ENCODE measurements around the gene SELENOH. TPM values are rescaled to one million over a fixed set of nuclear protein-coding genes. Genes with fewer than 3 reads are reported as not detected.

The SELENOH gene
- total and polyA plus RNA-seq, 2 of the 8 experiments (the other 6 are each of a cell fraction or from before 2014, with no cell fraction given), result 243 to 264 TPM

- H3K79me2 ChIP-seq (ENCODE audit: control insufficient read depth in 1 of 2, insufficient read depth in 2 of 2, low read length in 2 of 2), result peaks cover 0 to 24% of the 10 kb centered on the region in 2 experiments; a peak in 2 of 4 replicates
- POLR2A ChIA-PET (ENCODE audit: partially characterized antibody), result interaction anchor here (0.6 to 2.5 kb wide), 10 partner anchors 8 to 43 kb away, joined by 3 to 16 read pairs (median 4); partner anchors contain the start of genes MED19 and TMX2
- 79% methylated on average over 3 of the region's 3 CpGs; no CpG with 5 or more reads in 1 of the 2 experiments for WGBS, 2 experiments (ENCODE audit: extremely low coverage in 1 of 2, insufficient coverage in 1 of 2, insufficient read length in 1 of 2, insufficient replicate concordance in 2 of 2, low coverage in 1 of 2, low lambda C conversion rate in 2 of 2, missing lambda C conversion rate in 1 of 2)
These were observed 5.5 kb upstream of the SELENOH start for GRCh38 chr11:57735619-57736298.

More at GRCh38 chr11:57735619-57736298, 5.5 kb upstream of the SELENOH start:
- Histone ChIP-seq H3K9me3 (ENCODE audit: insufficient read depth in 2 of 2, low read depth in 1 of 2, low read length in 1 of 2) (no peaks in the 10 kb centered on the region), H3K79me1 (ENCODE audit: low read depth, low read length) (peaks cover 2% of the 10 kb centered on the region; the same call in 1 of the 2 replicates), H3K56ac (replicated peaks; ENCODE audit: insufficient read length, low read depth, low read length) (no peak overlapping the region), H3K14ac (ENCODE audit: insufficient read length) (no peak overlapping the region), H3K23me2 (ENCODE audit: low read depth, low read length) (no peaks in the 10 kb centered on the region), H2BK120ac (replicated peaks; ENCODE audit: low read depth, low read length) (no peak overlapping the region), H3K4me1 (replicated peaks in 1 of 4; ENCODE audit: control insufficient read depth in 3 of 4, insufficient read depth in 4 of 4, low read length in 3 of 4) (peaks cover 0 to 10% (median 2%) of the 10 kb centered on the region in 4 experiments; a peak in 3 of 7 replicates), H4K8ac (ENCODE audit: extremely low read depth, insufficient read depth, low read length) (no peak overlapping the region), H3K18ac (ENCODE audit: extremely low read depth, low read length) (no peak overlapping the region), H3K4ac (replicated peaks; ENCODE audit: insufficient read length, low read depth, low read length) (no peak overlapping the region), H2AFZ (ENCODE audit: low read length) (no peak overlapping the region), H3K4me2 (ENCODE audit: insufficient read depth in 1 of 2, low read depth in 2 of 2, low read length in 2 of 2) (peak overlapping the region; percentile 8 to 9; a peak in 1 of 4 replicates), H2BK12ac (ENCODE audit: low read depth, low read length) (no peak overlapping the region), H3K36me3 (ENCODE audit: control insufficient read depth in 2 of 4, insufficient read depth in 4 of 4, low read length in 3 of 4) (peaks cover 8 to 29% (median 24%) of the 10 kb centered on the region in 4 experiments), H3K4me3 (ENCODE audit: extremely low read depth in 1 of 4, insufficient read depth in 2 of 4, low read depth in 3 of 4, low read length in 4 of 4) (no peak overlapping the region), H4K20me1 (replicated peaks in 1 of 2; ENCODE audit: control insufficient read depth in 1 of 2, insufficient read depth in 2 of 2, low read length in 2 of 2) (peaks cover 0 to 6% of the 10 kb centered on the region in 2 experiments), H2BK5ac (ENCODE audit: low read depth, low read length) (no peak overlapping the region), H2BK20ac (ENCODE audit: low read length) (no peak overlapping the region), H2AK5ac (ENCODE audit: low read depth, low read length) (no peak overlapping the region), H3K23ac (ENCODE audit: insufficient read length) (no peak overlapping the region), H3K27me3 (replicated peaks in 1 of 4; ENCODE audit: control insufficient read depth in 3 of 4, extremely low read depth in 1 of 4, insufficient read depth in 3 of 4, low read length in 3 of 4) (no peaks in the 10 kb centered on the region), H4K5ac (ENCODE audit: insufficient read length, low read depth, low read length) (no peak overlapping the region), H3K9ac (replicated peaks in 1 of 4; ENCODE audit: extremely low read depth in 1 of 4, low read depth in 3 of 4, low read length in 3 of 4) (no peak overlapping the region), H4K91ac (replicated peaks; ENCODE audit: insufficient read length, low read length) (no peak overlapping the region), H2BK15ac (ENCODE audit: low read length) (no peak overlapping the region), H3K27ac (ENCODE audit: low read depth, low read length) (no peak overlapping the region)
- TF ChIP-seq EP300 (IDR thresholded peaks at IDR 0.05; ENCODE audit: borderline replicate concordance in 1 of 2, low read depth in 2 of 2, low read length in 2 of 2), result no peak
- no peak for TF ChIP-seq KDM4A (IDR thresholded peaks at IDR 0.05; ENCODE audit: low read depth, low read length, severe bottlenecking)
- no peak for TF ChIP-seq CEBPB (IDR thresholded peaks at IDR 0.05; ENCODE audit: low read depth, low read length)
- TF ChIP-seq, protein P1, sequence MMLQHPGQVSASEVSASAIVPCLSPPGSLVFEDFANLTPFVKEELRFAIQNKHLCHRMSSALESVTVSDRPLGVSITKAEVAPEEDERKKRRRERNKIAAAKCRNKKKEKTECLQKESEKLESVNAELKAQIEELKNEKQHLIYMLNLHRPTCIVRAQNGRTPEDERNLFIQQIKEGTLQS (IDR thresholded peaks at IDR 0.05; ENCODE audit: insufficient read depth, low read depth, low read length), result no peak
- TF ChIP-seq MAFK (IDR thresholded peaks at IDR 0.05; ENCODE audit: low read depth, low read length), result no peak
- no peak for TF ChIP-seq SUZ12 (IDR thresholded peaks at IDR 0.05; ENCODE audit: low read length)
- TF ChIP-seq SIX5 (IDR thresholded peaks at IDR 0.05; ENCODE audit: low read depth, low read length), result no peak
- no peak for TF ChIP-seq HDAC6 (IDR thresholded peaks at IDR 0.05; ENCODE audit: low read depth, low read length)
- FAIRE-seq (no peak), DNase-seq (ENCODE audit: low read depth in 1 of 2, low spot score in 2 of 2) (no peak)
- CTCF ChIA-PET (ENCODE audit: partially characterized antibody), result interaction anchor here (0.6 to 1.6 kb wide), 9 partner anchors 9 to 209 kb away, joined by 3 to 6 read pairs (median 3); no protein-coding TSS in a partner anchor
